Effector CD4-positive, alpha-beta T cell (primary cell): ENCODE results near the gene DNAJC12. TPM values are rescaled to one million over a fixed set of nuclear protein-coding genes. Genes with fewer than 3 reads are reported as not detected.
"Not testable (repeated sequence)": the region's sequence is repeated elsewhere in the genome, so short reads cannot be mapped to it uniquely, and the experiment has no call there.

Source experiments
- DNase-seq: peaks from one replicate; pipeline ENCODE4 v3.0.0-alpha.2; 2020
- total RNA-seq: gene quantifications from one replicate; lab custom pipeline; 2026; lab: John Stamatoyannopoulos, UW

DNAJC12 gene
- total RNA-seq, result not detected

- DNase-seq, result no peak
Measured at GRCh38 chr10:67837541-67838314, at the start of gene DNAJC12. Gene DNAJC12, minus strand, starts transcription at chr10:67838188. Its CDS starts 177 bp downstream, at chr10:67838011.

- peak; percentile 73 for DNase-seq
Measured at GRCh38 chr10:67884842-67885670, 47.1 kb upstream of the DNAJC12 start.

GRCh38 chr10:67884313-67884841 is 46.4 kb upstream of the DNAJC12 start, which contains the start of gene SIRT1:
Gene SIRT1, plus strand, starts transcription at chr10:67884656. Its CDS starts 66 bp downstream, at chr10:67884722.
- peak; percentile 88 for DNase-seq

GRCh38 chr10:67883710-67884312 is 45.8 kb upstream of the DNAJC12 start:
- no peak for DNase-seq

DNA sequence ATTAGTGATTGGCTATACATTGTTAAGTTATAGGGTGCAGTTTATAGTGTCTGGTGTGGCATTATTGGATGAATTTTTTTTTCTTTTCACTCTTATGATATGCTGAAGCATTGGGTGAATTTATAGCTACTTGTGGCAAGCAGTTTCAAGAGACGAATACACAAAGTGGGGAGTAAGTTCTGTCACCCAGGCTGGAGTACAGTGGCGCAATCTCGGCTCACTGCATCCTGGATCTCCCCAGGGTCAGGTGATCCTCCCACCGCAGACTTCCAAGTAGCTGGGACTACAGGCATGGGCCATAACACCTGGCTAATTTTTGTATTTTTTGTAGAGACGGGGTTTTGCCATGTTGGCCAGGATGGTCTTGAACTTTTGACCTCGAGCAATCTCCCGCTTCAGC is 40.1 kb upstream of the DNAJC12 start:
- no peak for DNase-seq

GRCh38 chr10:67877421-67877820 is 39.4 kb upstream of the DNAJC12 start:
- not testable (repeated sequence) for DNase-seq

- DNase-seq, result no peak
Measured at GRCh38 chr10:67875340-67876238, 37.6 kb upstream of the DNAJC12 start.

GRCh38 chr10:67869996-67870395 is 32.0 kb upstream of the DNAJC12 start:
- DNase-seq, result no peak

- DNase-seq, result no peak
Measured at GRCh38 chr10:67868132-67868531, 30.1 kb upstream of the DNAJC12 start.

GRCh38 chr10:67864607-67865371 is 26.8 kb upstream of the DNAJC12 start:
- DNase-seq, result no peak

- no peak for DNase-seq
Measured at GRCh38 chr10:67863094-67863493, 25.1 kb upstream of the DNAJC12 start.

- no peak for DNase-seq
Measured at GRCh38 chr10:67861750-67862432, 23.9 kb upstream of the DNAJC12 start.

DNA sequence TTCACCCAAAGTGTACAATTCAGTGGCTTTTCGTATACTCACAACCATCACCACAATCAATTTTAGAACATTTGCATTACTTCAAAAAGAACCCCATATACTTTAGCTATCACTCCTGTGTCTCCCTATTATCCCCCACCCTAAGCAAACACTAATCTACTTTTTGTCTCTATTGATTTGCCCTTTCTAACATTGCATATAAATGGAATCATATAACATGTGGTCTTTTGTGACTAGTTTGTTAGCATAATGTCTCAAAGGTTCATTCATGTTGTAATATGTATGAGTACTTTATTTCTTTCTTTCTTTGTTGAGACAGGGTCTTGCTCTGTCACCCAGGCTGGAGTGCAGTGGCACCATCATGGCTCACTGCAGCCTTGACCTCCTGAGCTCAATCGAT is 21.0 kb upstream of the DNAJC12 start:
- no peak for DNase-seq

DNA sequence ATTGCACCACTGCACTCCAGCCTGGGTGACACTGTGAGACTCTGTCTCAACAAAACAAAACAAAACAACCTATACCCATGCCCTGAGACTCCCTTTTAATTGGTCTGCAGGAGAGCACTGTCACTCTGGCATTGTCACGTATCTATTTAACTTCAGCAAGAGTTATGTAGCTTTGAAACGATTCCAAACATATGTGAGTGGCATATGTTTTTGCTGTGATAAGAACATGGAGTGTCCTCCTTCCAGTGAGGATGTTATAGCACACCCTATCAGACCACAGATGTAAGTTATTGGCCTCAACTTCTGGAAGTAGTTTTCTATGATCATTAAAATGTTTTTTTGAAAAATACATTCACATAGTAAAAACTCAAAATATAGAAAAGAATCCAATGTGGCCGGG is 15.5 kb upstream of the DNAJC12 start:
- no peak for DNase-seq

DNA sequence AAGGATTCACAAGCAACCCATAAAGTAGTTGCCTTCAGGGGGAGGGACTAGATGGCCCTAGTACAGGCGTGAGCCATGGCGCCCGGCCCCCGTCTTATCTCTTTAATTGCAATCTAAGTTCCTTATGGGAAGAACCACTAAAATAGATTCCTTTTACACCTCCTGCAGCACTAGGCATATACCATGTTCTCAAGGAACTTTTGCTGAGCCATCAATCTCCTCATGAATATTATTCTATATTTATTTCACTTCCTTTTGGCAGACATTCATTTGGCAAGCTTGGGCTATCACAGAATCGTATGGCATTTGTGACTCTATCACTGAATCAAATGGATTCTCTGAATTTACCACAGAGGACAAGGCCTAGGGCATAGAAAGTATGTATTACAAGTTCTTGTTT is 14.8 kb upstream of the DNAJC12 start:
- DNase-seq, result no peak

DNA sequence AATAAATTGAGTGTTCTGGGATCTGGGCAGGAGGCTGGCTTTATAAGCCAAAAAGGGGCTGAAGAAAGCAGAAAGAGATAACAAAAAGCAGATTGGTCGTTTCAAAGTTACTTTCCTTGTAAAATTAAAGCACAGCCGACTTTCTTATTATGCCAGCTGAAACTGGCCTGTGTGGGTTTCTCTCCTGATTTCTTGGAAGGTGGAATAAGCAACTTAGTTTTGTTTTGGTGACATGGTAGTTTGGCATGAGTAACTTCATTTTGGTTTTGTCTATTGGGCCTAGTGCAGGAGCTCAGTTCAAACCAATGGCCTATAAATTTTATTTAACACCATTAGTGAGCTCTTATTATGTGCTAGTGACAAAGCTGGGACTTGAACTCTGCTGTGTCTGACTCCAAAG is 13.2 kb upstream of the DNAJC12 start:
- no peak for DNase-seq

DNA sequence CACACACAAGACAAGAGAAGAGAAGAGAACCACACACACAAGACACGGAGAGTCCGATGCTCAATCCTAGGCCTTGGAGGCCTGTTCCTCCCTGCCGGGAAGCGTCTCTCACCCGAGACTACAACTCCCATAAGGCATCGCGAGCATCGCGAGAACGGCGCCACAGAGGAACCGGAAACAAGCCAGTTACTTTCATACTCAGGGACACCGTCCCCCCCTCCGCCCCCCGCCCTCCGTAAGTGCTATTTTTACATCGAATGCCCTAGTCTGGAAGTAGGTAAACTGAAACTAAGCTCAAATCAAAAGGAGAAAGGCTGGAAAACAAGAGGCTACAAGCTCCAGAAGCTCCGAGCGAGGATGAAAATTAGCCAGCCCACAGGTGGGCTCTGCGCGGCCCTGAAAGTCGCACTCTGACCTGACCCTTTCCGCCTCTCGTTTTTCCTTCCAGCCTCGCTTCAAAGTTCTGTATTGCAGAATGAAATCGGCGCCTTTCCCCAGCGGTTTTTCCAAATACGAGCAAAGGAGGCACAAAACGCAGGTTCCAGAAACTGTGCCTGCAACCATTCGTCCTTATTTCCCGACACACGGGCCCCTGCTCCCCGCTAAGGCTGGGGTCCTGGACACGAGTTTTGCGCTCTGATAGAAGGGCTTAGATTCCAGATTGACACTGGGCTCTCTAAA is 11.5 kb upstream of the DNAJC12 start:
- DNase-seq, result peak; percentile 92

- no peak for DNase-seq
Measured at GRCh38 chr10:67843284-67843683, 5.3 kb upstream of the DNAJC12 start.

DNA sequence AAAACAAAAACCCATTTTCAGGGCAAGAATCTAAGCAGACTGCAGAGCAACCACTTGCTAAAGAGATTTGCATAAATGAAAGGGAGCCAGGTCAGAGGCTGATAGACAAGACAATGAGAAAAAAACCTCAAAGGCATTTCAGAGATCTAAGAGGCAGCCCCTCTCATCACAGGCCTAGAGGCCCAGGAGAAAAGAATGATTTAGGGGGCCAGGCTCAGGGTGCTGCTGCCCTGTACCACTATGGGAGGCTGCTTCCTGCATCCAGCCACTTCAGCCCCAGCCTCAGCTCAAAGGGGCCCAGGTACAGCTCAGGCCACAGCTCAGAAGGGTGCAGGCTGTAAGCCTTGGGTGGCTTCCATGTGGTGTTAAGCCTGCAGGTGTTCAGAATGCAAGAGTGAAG is 3.7 kb upstream of the DNAJC12 start:
- no peak for DNase-seq

- DNase-seq, result no peak
Measured at GRCh38 chr10:67839951-67840350, 2.0 kb upstream of the DNAJC12 start.
